Memory B cell (primary cell): ENCODE data around the gene PRSS22.

Source experiments
- ATAC-seq: fragments of 150-1000 bp; cut with Tn5 transposase; 2 replicates; pipeline ENCODE4 v1.10.0; 2021; ENCODE audit warnings: low read depth, mild to moderate bottlenecking, moderate library complexity
- DNase-seq, 2 donors: peaks; one replicate each; pipeline ENCODE4 v3.0.0; 2022; ENCODE audit warnings: low spot score in 2 of 2
- H3K27ac Mint-ChIP-seq: one replicate; pipeline ENCODE4 v1.8.0; 2022; ENCODE audit warnings: mild to moderate bottlenecking, moderate library complexity, mixed read lengths
- H3K27me3 Mint-ChIP-seq: one replicate; pipeline ENCODE4 v1.8.0; 2022; ENCODE audit warnings: mixed read lengths
- H3K36me3 Mint-ChIP-seq: one replicate; pipeline ENCODE4 v1.8.0; 2022; ENCODE audit warnings: mild to moderate bottlenecking, mixed read lengths
- H3K4me1 Mint-ChIP-seq: one replicate; pipeline ENCODE4 v1.8.0; 2022; ENCODE audit warnings: mixed read lengths
- H3K4me3 Mint-ChIP-seq: one replicate; pipeline ENCODE4 v1.8.0; 2022; ENCODE audit warnings: mild to moderate bottlenecking, moderate library complexity, mixed read lengths
- H3K9me3 Mint-ChIP-seq: one replicate; pipeline ENCODE4 v1.8.0; 2022; ENCODE audit warnings: mixed read lengths

Gene PRSS22

GRCh38 chr16:2821487-2822157 lies 36.3 kb downstream of the PRSS22 start:
- no peak for ATAC-seq

GRCh38 chr16:2820836-2821486 lies 37.0 kb downstream of the PRSS22 start:
- no peak for ATAC-seq
- Mint-ChIP-seq H3K4me3 (no peak overlapping the region), H3K36me3 (no peaks in the 10 kb centered on the region), H3K4me1 (no peaks in the 10 kb centered on the region), H3K9me3 (no peaks in the 10 kb centered on the region), H3K27ac (no peak overlapping the region), H3K27me3 (peaks cover 2% of the 10 kb centered on the region)
- DNase-seq = no peak

More at GRCh38 chr16:2821487-2822157, 36.3 kb downstream of the PRSS22 start:
- no peaks in the 10 kb centered on the region for H3K4me1 Mint-ChIP-seq
- no peaks in the 10 kb centered on the region for H3K36me3 Mint-ChIP-seq
- no peaks in the 10 kb centered on the region for H3K9me3 Mint-ChIP-seq
- H3K27me3 Mint-ChIP-seq = peaks cover 2% of the 10 kb centered on the region
- H3K4me3 Mint-ChIP-seq = no peak overlapping the region
- no peak for DNase-seq
- H3K27ac Mint-ChIP-seq = no peak overlapping the region

- DNase-seq (no peak), ATAC-seq (no peak)
- Mint-ChIP-seq H3K4me1 (no peaks in the 10 kb centered on the region), H3K9me3 (no peaks in the 10 kb centered on the region), H3K27me3 (peaks cover 2% of the 10 kb centered on the region), H3K36me3 (no peaks in the 10 kb centered on the region), H3K4me3 (no peak overlapping the region), H3K27ac (no peak overlapping the region)
Measured at GRCh38 chr16:2819939-2820835, 37.8 kb downstream of the PRSS22 start.

GRCh38 chr16:2819179-2819938 lies 38.6 kb downstream of the PRSS22 start:
- no peaks in the 10 kb centered on the region for H3K36me3 Mint-ChIP-seq
- no peaks in the 10 kb centered on the region for H3K4me1 Mint-ChIP-seq
- no peak for DNase-seq
- H3K9me3 Mint-ChIP-seq = no peaks in the 10 kb centered on the region
- H3K27ac Mint-ChIP-seq = no peak overlapping the region
- H3K4me3 Mint-ChIP-seq = no peak overlapping the region
- ATAC-seq = no peak
- H3K27me3 Mint-ChIP-seq = peaks cover 7% of the 10 kb centered on the region

GRCh38 chr16:2818272-2818876 lies 39.6 kb downstream of the PRSS22 start:
- Mint-ChIP-seq H3K36me3 (no peaks in the 10 kb centered on the region), H3K9me3 (no peaks in the 10 kb centered on the region), H3K4me3 (peak overlapping the region; percentile 52), H3K27ac (no peak overlapping the region), H3K4me1 (no peaks in the 10 kb centered on the region), H3K27me3 (peaks cover 9% of the 10 kb centered on the region)
- ATAC-seq = no peak
- no peak for DNase-seq

GRCh38 chr16:2817340-2818271 lies 40.4 kb downstream of the PRSS22 start:
- H3K4me3 Mint-ChIP-seq = peak overlapping the region; percentile 68
- no peak overlapping the region for H3K27ac Mint-ChIP-seq
- ATAC-seq (no peak), DNase-seq (no peak)
- peaks cover 9% of the 10 kb centered on the region for H3K27me3 Mint-ChIP-seq
- H3K4me1 Mint-ChIP-seq = no peaks in the 10 kb centered on the region
- H3K36me3 Mint-ChIP-seq = no peaks in the 10 kb centered on the region
- no peaks in the 10 kb centered on the region for H3K9me3 Mint-ChIP-seq

GRCh38 chr16:2816751-2817339 lies 41.1 kb downstream of the PRSS22 start, which contains the start of gene PRSS21:
Gene PRSS21, plus strand, starts transcription at chr16:2817237. Its CDS starts 32 bp downstream, at chr16:2817269.
- Mint-ChIP-seq H3K9me3 (no peaks in the 10 kb centered on the region), H3K27ac (no peak within 1 kb of the TSS), H3K27me3 (peaks cover 11% of the 10 kb centered on the region), H3K36me3 (no peaks in the 10 kb centered on the region), H3K4me3 (peak within 1 kb of the TSS; percentile 68), H3K4me1 (no peaks in the 10 kb centered on the region)
- ATAC-seq (peak; percentile 71), DNase-seq (no peak)

GRCh38 chr16:2815299-2815771 lies 42.6 kb downstream of the PRSS22 start:
- Mint-ChIP-seq H3K4me1 (no peaks in the 10 kb centered on the region), H3K27ac (no peak overlapping the region), H3K4me3 (no peak overlapping the region), H3K9me3 (no peaks in the 10 kb centered on the region), H3K36me3 (no peaks in the 10 kb centered on the region), H3K27me3 (peaks cover 13% of the 10 kb centered on the region)
- no peak for ATAC-seq
- DNase-seq = no peak

GRCh38 chr16:2814551-2815298 lies 43.2 kb downstream of the PRSS22 start:
- no peak overlapping the region for H3K27ac Mint-ChIP-seq
- no peaks in the 10 kb centered on the region for H3K4me1 Mint-ChIP-seq
- DNase-seq (no peak), ATAC-seq (no peak)
- H3K4me3 Mint-ChIP-seq = no peak overlapping the region
- no peaks in the 10 kb centered on the region for H3K36me3 Mint-ChIP-seq
- peaks cover 16% of the 10 kb centered on the region for H3K27me3 Mint-ChIP-seq
- no peaks in the 10 kb centered on the region for H3K9me3 Mint-ChIP-seq

- Mint-ChIP-seq H3K9me3 (peaks cover 3% of the 10 kb centered on the region), H3K4me1 (no peaks in the 10 kb centered on the region), H3K4me3 (no peak overlapping the region), H3K27ac (no peak overlapping the region), H3K36me3 (no peaks in the 10 kb centered on the region), H3K27me3 (peaks cover 17% of the 10 kb centered on the region)
- DNase-seq (no peak), ATAC-seq (no peak)
Measured at GRCh38 chr16:2813771-2814221, 44.2 kb downstream of the PRSS22 start.

GRCh38 chr16:2811703-2812471 lies 46.1 kb downstream of the PRSS22 start:
- DNase-seq = no peak
- Mint-ChIP-seq H3K4me1 (no peaks in the 10 kb centered on the region), H3K4me3 (no peak overlapping the region), H3K27ac (no peak overlapping the region), H3K27me3 (peaks cover 25% of the 10 kb centered on the region), H3K36me3 (no peaks in the 10 kb centered on the region), H3K9me3 (peaks cover 3% of the 10 kb centered on the region)
- no peak for ATAC-seq
